Erythroblast (primary cell): ENCODE measurements around the gene STAC3.

ENCODE experiments used
- GATA1 ChIP-seq: IDR thresholded peaks from 2 replicates; pipeline ENCODE4 v1.6.1; 2011; ENCODE audit warnings: low read depth, mild to moderate bottlenecking, control low read depth, low read length, moderate library complexity
- POLR2A ChIP-seq: IDR thresholded peaks from 2 replicates; pipeline ENCODE4 v1.6.1; 2011; ENCODE audit warnings: mild to moderate bottlenecking, low read length

- no peak for TF ChIP-seq POLR2A
- TF ChIP-seq GATA1 = no peak
These were observed 29.4 kb upstream of the STAC3 start for GRCh38 chr12:57280211-57281062.
